ENCODE measurements around the gene DDRGK1. TPM values are rescaled to one million over a fixed set of nuclear protein-coding genes. Genes with fewer than 3 reads are reported as not detected.
"Not testable (repeated sequence)": the region's sequence is repeated elsewhere in the genome, so short reads cannot be mapped to it uniquely, and the experiment has no call there.

DDRGK1 gene
- total RNA-seq, 1 donor from 2014 or later, result 18.0 TPM

DNA sequence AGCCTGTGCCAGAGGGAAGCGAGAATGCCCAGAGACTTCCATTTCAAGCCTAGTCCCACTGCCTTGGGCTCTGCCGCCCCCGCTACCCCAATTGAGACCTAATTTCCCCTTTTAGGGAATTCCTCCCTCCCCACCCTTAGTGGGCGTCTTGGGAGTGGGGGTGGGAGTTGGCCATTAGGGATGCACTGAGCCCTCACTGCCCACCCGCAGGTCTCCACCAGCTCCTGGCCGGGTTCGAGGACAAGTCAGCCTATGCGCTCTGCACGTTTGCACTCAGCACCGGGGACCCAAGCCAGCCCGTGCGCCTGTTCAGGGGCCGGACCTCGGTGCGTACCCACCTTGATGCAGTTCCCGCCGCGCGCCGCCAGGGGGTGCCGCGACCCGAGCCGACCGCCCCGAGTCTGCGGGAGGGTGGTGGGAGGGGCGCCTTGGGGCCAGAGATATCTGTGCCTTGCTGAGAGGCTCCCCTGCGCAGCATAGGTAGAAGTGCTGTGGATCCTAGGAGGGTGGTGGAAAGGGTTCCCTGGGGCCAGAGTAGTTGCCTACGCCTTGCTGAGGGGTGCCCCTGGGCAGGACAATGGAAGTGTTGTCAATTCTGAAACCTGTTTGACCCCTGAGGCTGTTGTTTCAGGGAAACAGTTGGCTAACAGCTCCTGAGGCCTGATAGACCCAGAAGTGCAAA, 14.0 kb upstream of the DDRGK1 start:
- intact Hi-C loops (cut with DNase I), result no loop called here
- no peak for DNase-seq (ENCODE audit: low spot score in 2 of 2)
- no peaks in the 10 kb centered on the region for H3K27me3 ChIP-seq
- H3K4me3 ChIP-seq, result no peak overlapping the region
- TF ChIP-seq CTCF (IDR thresholded peaks at IDR 0.05), result peak; percentile 67 to 95 (median 89)
- no peaks in the 10 kb centered on the region for H3K9me3 ChIP-seq
- H3K27ac ChIP-seq, result no peak overlapping the region
- H3K4me1 ChIP-seq, result peaks cover 0 to 5% of the 10 kb centered on the region in 2 donors
- H3K36me3 ChIP-seq, result peaks cover 23 to 59% of the 10 kb centered on the region in 2 donors

- intact Hi-C loops (cut with DNase I); H3K4me3 ChIP-seq; H3K4me1 ChIP-seq; H3K9me3 ChIP-seq; H3K27me3 ChIP-seq; DNase-seq (ENCODE audit: low spot score in 2 of 2); H3K27ac ChIP-seq: not testable (repeated sequence)
- peaks cover 7 to 35% of the 10 kb centered on the region in 2 donors for H3K36me3 ChIP-seq
Observed at GRCh38 chr20:3215359-3215917, 11.0 kb upstream of the DDRGK1 start.

DNA sequence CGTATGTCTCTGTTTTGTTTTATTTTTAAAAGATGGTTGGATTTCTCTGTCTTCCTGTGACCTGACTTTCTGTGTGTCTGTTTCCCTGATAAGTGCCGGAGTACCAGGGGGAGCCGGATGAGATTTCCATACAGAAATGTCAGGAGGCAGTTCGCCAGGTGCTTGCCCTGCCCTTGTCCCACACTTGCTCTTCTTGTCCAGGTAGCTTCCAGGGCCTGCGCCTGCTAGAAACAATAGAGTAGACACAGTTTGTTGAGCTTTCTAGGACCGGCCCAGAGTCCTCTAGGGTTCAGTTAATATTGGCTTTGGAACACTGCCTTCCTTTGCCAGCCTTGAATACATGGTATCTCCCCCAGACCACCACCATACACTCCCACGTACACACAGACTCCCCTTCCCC, 8.7 kb upstream of the DDRGK1 start:
- no peaks in the 10 kb centered on the region for H3K27me3 ChIP-seq
- DNase-seq (ENCODE audit: low spot score in 2 of 2), result no peak
- no peak for TF ChIP-seq CTCF (IDR thresholded peaks at IDR 0.05)
- intact Hi-C loops (cut with DNase I), result no loop called here
- peaks cover 0 to 33% of the 10 kb centered on the region in 2 donors for H3K36me3 ChIP-seq
- no peak overlapping the region for H3K27ac ChIP-seq
- H3K4me3 ChIP-seq, result no peak overlapping the region
- peaks cover 4 to 9% of the 10 kb centered on the region in 2 donors for H3K4me1 ChIP-seq
- H3K9me3 ChIP-seq, result no peaks in the 10 kb centered on the region

DNA sequence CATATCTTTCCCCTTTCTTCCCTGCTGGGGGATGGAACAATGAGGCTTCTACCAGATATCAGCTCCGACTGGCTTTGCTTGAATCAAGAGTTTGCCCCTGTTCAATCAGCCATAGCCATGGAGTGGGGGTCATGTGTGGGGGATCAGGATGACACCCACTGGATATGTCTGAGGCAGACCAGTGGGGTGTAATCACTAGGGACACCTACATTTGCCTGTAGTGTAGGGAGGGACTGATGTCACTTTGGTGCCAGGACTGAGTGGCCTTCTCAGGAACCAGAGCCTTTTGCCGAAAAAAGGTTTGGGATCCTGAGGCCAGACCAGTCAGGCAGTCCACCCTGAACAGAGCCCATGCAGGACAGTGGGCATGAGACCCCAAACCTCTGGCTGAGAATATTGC, 5.9 kb upstream of the DDRGK1 start:
- TF ChIP-seq CTCF (IDR thresholded peaks at IDR 0.05), result no peak
- DNase-seq (ENCODE audit: low spot score in 2 of 2), result no peak
- no peaks in the 10 kb centered on the region for H3K27me3 ChIP-seq
- intact Hi-C loops (cut with DNase I), result no loop called here
- peak overlapping the region; percentile 93 to 96 for H3K4me3 ChIP-seq
- H3K9me3 ChIP-seq, result no peaks in the 10 kb centered on the region
- peaks cover 0 to 20% of the 10 kb centered on the region in 2 donors for H3K36me3 ChIP-seq
- H3K4me1 ChIP-seq, result peaks cover 4 to 7% of the 10 kb centered on the region in 2 donors
- no peak overlapping the region for H3K27ac ChIP-seq

DNA sequence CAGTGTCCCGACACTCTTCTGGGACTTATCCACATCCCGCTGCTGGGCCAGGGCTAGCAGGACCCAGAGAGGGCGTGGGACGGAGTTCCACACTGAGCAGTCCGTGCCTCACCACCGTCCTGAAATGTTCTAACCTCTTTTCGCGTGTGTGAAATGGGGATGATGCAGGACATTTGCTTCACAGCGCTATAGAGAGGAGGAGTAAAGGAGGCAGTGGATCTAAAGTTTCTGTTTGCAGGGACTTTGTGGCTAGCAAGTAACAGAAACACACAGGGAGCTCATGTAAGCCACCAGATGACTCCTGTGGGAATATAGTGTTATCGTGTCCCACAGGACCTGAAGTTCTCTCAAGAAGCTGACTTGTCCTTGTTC, 5.5 kb upstream of the DDRGK1 start:
- intact Hi-C loops (cut with DNase I), result loop anchor here (10.0 kb wide), 1 partner anchor 195 kb away; the partner anchor contains the start of gene DNAAF9
- peak overlapping the region; percentile 84 to 92 for H3K27ac ChIP-seq
- H3K9me3 ChIP-seq, result no peaks in the 10 kb centered on the region
- DNase-seq (ENCODE audit: low spot score in 2 of 2), result no peak
- H3K27me3 ChIP-seq, result no peaks in the 10 kb centered on the region
- peaks cover 4 to 7% of the 10 kb centered on the region in 2 donors for H3K4me1 ChIP-seq
- H3K36me3 ChIP-seq, result peaks cover 0 to 15% of the 10 kb centered on the region in 2 donors
- peak overlapping the region; percentile 93 to 96 for H3K4me3 ChIP-seq
- no peak for TF ChIP-seq CTCF (IDR thresholded peaks at IDR 0.05)

- Histone ChIP-seq H3K27me3 (no peaks in the 10 kb centered on the region), H3K27ac (peak within 1 kb of the TSS; percentile 84 to 92), H3K4me1 (peaks cover 4 to 7% of the 10 kb centered on the region in 2 donors), H3K36me3 (peaks cover 0 to 12% of the 10 kb centered on the region in 2 donors), H3K4me3 (peak within 1 kb of the TSS; percentile 93 to 96), H3K9me3 (no peaks in the 10 kb centered on the region)
- intact Hi-C loops (cut with DNase I), result loop anchor here (10.0 kb wide), 1 partner anchor 195 kb away; the partner anchor contains the start of gene DNAAF9
- peak in 1 of 2 donors; percentile 69 for DNase-seq (ENCODE audit: low spot score in 2 of 2)
- TF ChIP-seq CTCF (IDR thresholded peaks at IDR 0.05), result peak in 1 of 3 experiments; percentile 4
Observed at GRCh38 chr20:3209257-3209945, 4.9 kb upstream of the DDRGK1 start, which contains the start of gene ITPA. Gene ITPA (plus strand): TSS chr20:3209498. CDS start chr20:3209552, 54 bp downstream.
